Tibial nerve (tissue), 4 donors: ENCODE results near the gene TRPM2.

Source experiments
- EP300 ChIP-seq, 2 donors: sonication (generic); formaldehyde crosslinking; IDR thresholded peaks; one replicate each; pipeline ENCODE4 v1.6.1; 2017; ENCODE audit warnings: antibody characterized with exemption in 2 of 2, mild to moderate bottlenecking in 1 of 2
- POLR2A ChIP-seq, 2 donors: fragments of 450-650 bp; IDR thresholded peaks; one replicate each; pipeline ENCODE4 v1.6.1; 2017; ENCODE audit warnings: antibody characterized with exemption in 2 of 2, mild to moderate bottlenecking in 2 of 2, moderate library complexity in 2 of 2
- TF ChIP-seq, protein P1 (sequence below), 5 experiments: fragments of 200-600 bp in 3 of 5; fragments of 450-650 bp in 2 of 5; sonication (generic) in 3 of 5; IDR thresholded peaks; one replicate each; pipeline ENCODE4 v1.5.1; 2016 to 2019; ENCODE audit warnings: antibody characterized with exemption in 5 of 5, mild to moderate bottlenecking in 3 of 5, moderate library complexity in 2 of 5

DNA sequence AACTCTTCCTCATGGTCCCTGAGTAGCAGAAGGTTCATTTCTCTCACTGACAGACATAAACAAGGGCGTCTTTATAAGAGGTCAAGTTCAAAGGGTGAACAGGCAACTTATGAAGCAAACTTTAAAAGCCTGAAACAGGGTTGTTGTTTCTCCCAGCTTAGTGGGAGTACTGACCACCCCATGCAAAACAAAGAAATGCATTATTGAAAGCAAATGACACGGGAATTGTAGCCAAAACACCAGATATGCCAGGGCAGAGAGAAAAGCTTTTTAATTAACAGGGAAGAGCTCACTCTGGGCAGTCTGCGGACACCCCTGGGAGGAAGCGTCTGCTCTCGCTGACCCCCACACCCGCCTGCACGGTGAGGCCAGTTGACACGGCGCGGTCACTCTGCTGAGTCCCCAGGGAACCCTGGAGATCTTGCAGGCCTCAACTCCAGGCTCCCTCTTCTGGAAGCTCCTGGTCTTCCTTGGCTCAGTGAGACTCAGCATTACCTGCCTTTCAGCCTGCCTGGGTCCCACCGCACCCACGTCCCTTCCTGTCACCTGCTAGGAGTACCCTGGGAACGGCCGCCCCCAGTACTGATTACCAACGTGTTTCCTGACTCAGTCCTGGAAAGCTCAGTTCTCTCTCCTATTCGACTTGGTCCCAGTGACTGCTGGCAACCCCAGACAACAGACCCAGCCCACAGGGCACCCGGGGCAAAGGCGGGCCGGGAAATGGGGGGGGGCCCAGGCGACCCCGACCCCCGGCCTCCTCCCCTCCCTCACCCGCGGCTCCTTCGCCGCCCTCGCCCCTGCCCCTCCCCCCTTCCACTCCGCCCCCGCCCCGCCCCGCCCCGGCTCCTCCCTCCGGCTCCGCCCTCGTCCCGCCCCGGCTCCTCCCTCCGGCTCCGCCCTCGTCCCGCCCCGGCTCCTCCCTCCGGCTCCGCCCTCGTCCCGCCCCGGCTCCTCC lies 15.2 kb upstream of the TRPM2 start:
- TF ChIP-seq POLR2A (IDR thresholded peaks at IDR 0.05), result no peak
- TF ChIP-seq EP300 (IDR thresholded peaks at IDR 0.05), result peak in 1 of 2 donors; percentile 75
- TF ChIP-seq, protein P1, sequence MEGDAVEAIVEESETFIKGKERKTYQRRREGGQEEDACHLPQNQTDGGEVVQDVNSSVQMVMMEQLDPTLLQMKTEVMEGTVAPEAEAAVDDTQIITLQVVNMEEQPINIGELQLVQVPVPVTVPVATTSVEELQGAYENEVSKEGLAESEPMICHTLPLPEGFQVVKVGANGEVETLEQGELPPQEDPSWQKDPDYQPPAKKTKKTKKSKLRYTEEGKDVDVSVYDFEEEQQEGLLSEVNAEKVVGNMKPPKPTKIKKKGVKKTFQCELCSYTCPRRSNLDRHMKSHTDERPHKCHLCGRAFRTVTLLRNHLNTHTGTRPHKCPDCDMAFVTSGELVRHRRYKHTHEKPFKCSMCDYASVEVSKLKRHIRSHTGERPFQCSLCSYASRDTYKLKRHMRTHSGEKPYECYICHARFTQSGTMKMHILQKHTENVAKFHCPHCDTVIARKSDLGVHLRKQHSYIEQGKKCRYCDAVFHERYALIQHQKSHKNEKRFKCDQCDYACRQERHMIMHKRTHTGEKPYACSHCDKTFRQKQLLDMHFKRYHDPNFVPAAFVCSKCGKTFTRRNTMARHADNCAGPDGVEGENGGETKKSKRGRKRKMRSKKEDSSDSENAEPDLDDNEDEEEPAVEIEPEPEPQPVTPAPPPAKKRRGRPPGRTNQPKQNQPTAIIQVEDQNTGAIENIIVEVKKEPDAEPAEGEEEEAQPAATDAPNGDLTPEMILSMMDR (IDR thresholded peaks at IDR 0.05), result peak in 4 of 5 experiments; percentile 36 to 76 (median 53)
